GM04504 (cell line): ENCODE measurements around the gene TMEM184B.
"Not testable (repeated sequence)": the region's sequence is repeated elsewhere in the genome, so short reads cannot be mapped to it uniquely, and the experiment has no call there.

ENCODE experiments used
- DNase-seq: peaks from one replicate; pipeline ENCODE4 v3.0.0-alpha.2; 2012; ENCODE audit warnings: low read depth

TMEM184B gene

DNA sequence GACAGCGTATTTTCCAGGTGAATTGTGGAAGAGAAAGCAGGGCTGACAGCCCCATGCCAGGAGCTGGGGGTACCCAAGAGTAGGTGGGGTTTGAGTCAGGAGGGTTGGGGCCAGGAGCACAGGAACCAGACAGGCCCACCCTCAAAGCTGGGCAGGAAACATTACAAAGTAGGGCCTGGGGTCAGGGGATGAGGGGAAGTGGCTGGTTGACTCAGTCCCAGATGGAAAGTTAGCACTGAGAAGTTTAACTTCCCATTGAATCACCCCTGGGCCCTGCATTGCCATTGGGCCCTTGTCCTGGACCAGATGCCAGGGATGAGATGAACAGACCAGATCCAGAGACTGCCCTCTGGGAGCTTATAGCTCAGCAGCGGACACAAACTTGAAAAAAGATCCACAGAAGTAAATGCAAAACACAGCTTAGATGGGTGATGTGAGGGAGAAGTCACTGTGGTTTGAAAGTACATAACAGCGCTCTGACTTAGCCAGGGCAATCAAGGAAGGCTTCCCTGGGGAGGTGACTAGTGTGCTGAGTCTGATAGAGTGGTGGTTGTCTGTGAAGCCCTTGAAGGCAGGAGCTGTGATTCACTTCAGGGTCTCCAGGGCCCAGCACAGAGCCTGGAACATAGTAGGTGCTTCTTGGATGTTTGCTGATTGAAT lies 68.8 kb downstream of the TMEM184B start:
- no peak for DNase-seq

DNA sequence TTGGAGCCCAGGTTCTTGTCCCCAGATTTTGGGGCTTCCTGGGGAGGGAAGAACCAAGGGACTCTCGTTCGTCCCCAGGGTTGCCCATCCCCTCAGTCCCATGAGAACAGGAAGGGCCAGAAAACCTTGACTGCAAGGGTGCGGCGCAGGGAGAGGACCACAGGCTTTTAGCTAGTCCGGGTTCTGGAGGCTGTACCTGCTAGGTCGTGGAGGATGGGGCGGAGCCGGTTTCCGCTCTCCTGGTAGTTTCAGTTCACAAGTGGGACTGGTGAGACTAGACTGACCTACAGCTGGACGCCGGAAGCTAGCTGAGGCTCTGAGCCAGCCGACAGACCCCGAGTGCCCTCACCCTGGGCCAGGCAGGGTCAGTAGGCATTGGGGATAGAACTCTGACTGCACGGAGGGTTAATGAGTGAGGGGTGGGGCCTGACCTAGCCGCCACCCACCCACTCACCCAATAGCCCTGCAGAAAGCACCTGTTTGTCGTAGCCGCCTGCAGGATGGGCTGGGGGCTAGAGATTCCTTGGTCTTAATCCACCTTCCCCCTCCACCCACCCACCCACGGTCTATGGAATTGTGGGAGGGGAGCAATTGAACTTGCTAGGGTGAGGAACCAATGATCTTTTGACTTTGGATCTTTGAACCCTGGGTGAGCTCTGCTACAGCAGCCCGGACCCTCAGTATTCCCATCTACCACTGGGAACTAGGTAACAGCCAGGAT lies 69.6 kb downstream of the TMEM184B start:
- DNase-seq, result no peak

DNA sequence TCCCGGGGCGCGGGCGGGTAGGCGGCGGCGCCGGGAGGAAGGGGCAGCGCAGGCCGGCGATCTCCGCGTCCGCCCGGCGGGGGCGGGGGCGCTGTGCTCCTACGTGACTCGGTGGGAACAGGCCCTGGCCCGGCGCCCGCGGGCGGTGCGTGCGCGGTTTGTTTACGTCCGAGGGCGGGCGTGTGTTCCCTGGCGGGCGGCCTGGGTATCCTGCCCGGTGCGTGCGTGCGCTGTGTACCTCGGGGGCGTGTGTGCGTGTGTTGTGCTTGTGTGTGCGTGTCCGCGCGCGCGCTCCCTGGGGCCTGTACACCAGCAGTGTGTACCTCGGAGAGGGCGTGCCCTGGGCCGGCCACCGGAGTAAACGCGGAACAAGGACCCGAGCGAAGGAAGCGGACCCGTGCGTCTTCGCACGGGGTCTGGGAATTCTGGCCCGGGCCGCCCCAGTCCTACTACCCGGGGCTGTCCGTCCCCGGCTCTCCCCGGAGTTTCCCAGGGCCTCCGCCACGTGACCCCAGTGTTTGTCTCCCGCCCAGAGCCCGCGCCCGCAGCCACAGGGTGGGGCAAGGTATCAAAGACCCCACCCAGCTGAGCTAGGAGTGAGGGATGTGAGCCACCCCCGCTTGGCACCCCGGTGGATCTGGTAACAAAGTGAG lies 70.2 kb downstream of the TMEM184B start:
- peak; percentile 66 for DNase-seq

DNA sequence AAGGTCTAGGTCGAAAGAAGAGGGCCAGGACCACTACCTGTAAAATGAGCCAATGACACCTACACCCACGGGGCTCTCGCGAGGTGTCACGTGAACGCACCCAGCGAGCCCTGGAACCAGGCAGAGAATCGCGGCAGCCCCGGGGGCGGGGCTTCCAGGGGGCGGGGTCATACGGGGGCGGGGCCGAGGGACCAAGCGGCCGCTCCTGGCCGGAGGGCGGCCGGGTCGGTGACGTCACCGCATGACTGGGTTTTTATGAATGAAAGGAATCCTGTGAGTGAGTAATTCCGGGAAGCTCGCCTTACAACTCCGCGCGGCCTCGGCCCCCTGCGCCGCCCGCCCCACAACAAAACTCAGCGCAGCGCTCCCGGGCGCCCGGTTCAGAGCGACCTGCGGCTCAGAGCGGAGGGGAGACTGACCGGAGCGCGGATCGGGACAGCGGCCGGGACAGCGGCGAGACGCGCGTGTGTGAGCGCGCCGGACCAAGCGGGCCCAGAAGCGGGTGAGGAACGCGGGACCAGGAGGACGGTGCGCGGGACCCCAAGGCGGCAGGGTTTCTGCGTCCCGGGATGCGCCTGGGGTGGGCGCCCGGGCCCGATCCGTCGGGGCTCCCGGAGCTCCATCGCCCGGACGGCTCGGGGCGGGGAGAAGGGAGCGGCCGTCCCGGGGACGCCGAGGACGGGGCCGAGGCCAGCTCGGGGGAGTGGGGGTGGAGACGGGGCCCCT lies 70.9 kb downstream of the TMEM184B start, which contains the start of gene MAFF:
Gene MAFF, plus strand, starts transcription at position 284 of the 726 bp plus-strand sequence. CDS start 11,860 bp downstream, outside the sequence.
- peak; percentile 95 for DNase-seq

DNA sequence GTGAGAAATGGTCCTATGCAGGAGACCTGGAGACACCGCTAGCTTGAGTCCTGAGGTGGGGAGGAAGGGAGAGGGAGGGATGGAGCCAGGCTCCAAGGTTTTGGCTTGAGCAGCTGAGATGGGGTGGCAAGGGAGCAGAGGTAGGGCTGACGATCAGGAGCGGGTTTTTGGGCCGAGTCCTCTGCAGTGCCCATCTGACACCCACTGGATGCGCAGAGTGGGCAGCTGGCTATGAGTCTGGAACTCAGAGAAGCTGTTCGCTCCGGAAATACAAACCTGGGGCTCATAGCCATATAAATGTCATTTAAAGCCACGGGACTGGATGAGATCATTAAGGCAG lies 71.5 kb downstream of the TMEM184B start:
- DNase-seq, result no peak

DNA sequence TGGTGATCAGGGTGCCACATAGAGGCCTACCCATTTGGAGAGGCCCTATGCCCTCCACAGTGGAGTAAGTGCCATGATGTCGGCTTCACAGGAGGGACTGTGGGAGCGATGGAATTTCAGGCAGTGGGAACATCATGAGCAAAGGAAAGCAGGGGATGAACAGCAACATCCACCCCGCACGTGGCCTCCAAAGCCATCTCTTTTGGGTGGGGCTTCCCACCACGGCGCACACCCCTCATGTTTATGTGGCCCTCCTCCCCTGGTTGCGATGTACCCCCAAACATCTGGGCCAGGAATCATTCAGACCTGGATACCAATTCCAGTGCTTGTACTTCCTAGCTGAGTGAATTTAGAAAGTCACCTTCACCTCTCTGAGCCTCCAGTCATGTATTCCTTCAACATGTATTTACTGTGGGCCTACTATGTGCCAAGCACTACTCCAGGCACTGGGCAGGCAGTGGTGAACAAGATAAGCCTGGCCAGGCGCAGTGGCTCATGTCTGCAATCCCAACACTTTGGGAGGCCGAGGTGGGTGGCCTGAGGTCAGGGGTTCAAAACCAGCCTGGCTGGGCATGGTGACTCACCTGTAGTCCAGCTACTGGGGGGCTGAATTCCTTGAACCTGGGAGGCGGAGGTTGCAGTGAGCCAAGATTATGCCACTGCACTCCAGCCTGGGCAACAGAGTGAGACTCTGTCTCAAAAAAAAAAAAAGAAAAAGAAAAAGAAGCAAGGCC lies 72.8 kb downstream of the TMEM184B start:
- DNase-seq, result no peak

DNA sequence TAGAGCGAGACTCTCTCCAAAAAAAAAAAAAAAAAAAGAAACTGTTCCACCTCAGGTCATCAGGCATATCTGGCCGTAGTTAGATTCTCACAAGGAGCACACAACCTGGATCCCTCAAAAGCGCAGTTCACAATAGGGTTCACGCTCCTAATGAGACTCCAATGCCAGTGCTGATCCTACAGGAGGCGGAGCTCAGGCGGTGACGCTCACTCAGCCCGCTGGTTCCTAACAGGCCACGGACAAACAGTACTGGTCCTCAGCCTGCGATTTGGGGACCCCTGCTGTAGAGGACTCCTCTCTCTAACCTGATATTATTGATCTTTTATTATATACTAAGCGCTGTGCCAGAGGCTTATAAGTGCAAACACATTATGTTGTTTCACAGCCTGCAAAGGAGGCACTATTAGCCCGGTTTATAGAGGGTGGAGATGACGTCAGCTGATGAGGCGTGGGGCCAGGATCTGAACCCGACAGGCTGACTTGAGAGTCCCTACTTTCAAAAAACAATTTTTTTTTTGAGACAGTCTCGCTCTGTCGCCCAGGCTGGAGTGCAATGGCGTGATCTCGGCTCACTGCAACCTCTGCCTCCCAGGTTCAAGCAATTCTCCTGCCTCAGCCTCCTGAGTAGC lies 75.9 kb downstream of the TMEM184B start:
- no peak for DNase-seq

DNA sequence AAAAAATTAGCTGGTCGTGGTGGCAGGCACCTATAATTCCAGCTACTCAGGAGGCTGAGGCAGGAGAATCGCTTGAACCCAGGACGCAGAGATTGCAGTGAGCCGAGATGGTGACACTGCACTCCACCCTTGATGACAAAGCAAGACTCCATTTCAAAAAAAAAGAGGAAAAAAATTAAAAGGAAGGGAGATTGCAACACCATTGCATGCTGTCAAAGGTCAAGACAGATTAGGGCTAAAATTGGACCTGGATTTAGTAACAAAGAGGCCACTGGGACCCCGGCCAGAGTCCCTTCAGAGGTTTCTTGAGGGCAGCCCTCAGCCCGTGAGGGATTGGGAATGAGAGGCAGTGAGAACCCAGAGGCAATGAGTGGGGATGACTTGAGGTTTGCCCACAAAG lies 79.2 kb downstream of the TMEM184B start:
- DNase-seq, result no peak

DNA sequence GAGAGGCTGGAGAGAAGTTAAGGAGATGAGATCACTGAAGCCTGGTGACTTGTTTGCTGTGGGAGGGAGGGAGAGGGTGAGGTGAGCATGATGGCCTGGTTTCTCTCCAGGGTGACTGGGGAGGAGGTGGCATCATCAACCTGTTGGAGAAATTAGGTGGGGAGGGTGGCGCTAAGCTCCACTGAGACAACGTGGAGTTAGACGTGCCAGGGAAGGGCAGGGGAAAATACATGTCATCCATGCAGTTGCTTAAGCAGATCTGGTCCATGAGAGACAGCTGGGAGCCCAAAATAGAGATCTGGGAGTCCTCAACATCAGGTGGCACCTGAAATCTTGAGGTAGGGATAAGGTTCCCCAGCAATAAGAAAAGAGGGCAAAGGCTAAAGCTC lies 80.3 kb downstream of the TMEM184B start:
- DNase-seq, result no peak

DNA sequence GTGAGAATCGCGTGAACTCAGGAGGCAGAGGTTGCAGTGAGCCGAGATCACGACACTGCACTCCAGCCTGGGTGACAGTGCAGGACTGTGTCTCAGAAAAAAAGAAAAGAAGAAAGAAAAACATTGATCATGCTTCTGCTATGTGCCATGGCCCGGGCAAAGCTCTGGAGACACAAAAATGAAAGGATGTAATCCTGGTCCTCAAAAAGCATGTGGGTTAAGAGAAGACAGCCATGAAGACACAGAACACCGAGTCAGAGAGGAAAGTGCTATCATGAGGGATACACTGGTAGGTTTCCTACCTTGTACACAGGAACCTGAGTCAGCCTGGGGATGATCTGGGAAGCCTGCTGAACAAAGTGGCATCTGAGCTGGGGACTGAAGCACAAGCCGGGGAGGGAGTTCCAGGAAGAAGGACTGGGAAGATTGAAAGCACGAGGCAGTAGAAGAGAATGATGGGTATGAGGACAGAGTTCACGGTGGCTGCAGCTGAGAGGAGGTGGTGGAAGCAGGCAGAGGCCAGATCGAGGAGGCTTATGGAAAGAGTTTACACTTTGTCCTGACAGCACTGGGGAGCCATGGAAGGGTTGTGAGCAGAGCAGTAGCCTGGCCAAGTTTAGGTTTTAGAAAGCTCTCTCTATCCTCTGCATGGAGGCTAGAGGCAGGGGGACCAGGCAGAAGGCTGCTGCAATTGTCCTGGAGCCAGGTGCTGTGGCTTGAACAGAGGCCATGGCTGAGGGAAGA lies 80.9 kb downstream of the TMEM184B start:
- no peak for DNase-seq

DNA sequence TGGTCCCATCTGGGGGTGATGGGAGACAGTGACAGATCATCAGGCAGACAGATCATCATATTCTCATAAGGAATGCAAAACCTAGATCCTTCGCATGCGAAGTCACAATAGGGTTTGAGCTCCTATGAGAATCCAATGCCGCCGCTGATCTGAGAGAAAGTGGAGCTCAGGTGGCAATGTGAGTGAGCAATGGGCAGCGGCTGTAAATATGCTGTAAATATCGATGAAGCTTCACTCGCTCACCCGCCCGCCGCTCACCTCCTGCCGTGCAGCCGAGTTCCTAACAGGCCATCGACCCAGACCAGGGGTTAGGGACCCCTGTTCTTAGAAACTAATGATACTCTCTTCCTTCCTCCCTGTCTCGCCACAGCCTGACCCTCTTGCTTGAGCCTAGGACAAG lies 81.8 kb downstream of the TMEM184B start:
- DNase-seq, result no peak

DNA sequence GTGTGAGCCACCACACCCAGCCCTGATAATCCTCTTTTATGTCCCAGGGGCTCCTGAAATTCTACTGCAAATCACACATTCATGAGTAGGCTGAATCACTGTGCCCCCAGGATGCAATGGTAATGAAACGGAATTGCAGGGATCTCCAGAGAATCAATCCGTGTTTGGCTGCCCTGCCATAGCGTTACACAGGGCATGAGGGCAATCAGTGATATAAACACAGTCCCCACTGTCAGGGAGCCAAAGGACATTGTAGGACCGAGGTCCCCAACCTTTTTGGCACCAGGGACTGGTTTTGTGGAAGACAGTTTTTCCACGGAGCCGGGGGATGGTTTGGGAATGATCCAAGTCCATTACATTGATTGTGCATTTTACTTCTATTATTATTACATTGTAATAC lies 82.2 kb downstream of the TMEM184B start:
- DNase-seq, result no peak

DNA sequence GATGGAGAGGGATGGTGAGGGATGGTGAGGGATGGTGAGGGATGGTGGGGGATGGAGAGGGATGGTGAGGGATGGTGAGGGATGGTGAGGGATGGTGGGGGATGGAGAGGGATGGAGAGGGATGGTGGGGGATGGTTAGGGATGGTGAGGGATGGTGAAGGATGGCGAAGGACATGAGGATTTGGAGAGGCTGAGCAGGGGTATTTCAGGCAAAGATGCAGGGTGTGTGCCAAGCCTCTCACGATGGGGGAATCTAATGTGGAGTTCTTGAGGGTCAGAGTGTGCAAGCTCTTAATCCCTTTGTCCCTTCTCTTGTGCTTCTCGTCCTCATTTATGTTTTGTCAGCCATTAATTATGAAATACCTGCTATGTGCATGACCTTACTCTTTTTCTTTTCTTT lies 83.7 kb downstream of the TMEM184B start:
- no peak for DNase-seq

DNA sequence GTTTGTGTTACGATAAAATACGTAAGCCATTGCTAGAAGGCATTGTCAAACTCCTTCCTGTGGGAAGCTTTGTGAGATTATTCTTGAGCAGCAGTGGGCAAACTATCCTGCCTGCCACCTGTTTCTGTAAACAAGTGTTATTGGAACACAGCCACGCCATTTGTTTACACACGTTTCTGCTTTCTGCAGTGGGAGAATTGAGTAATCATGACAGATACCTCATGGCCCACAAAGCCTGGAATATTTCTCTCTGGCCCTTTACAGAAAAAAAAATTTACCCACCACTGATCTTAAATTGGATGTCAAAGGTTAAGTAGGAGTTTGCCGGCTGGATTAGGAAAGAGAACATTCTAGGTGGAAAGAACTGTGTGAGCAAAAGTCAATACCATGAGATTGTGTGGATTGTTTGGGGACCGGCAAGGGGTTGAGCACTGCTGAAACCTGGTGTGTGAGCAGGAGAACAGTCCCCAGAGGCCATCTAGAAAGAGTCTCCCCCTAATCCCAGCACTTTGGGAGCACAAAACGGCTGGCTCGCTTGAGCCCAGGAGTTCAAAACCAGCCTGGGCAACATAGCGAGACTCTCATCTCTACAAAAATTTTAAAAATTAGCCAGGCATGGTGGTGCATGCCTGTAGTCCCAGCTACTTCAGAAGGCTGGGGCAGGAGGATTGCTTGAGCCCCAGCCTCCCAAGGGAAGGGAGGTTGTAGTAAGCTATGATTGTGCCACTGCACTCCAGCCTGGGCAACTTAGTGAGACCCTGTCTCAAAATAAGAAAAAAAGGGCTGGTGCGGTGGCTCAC lies 85.2 kb downstream of the TMEM184B start:
- no peak for DNase-seq

DNA sequence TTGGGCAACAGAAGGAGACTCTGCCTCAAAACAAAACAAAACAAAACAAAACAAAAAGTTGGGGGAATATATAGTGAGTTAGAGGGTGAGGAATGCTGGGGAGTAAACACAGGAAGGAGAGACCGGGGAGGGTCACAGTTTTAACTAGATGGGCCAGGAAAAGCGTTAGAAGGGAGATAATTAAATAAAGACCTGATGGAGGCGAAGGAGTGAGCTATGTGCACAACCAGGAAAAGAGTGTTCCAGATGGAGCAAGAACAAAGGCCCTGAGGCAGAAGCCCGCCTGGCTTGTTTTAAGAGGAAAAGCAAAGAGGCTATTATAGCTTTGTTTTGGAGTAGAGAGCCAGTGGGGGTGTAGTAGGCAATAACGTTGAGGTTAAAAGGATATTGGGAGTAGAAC lies 86.4 kb downstream of the TMEM184B start:
- DNase-seq, result no peak

DNA sequence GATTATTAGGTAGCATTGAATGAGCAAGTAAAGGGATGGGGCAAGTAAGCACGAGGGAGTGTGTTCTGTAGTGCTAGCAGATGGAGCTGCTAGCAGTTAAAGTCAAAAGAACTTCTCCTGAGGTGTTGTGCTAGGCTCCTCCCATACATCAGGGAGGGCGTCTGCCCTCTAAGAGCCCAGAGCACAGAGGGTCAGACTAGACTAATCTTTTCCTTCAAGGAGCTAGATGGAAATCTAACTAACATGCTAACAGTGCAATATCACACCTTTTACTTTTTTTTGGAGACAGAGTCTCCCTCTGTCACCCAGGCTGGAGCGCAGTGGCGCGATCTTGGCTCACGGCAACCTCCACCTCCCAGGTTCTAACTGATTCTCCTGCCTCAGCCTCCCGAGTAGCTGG lies 88.0 kb downstream of the TMEM184B start:
- no peak for DNase-seq

DNA sequence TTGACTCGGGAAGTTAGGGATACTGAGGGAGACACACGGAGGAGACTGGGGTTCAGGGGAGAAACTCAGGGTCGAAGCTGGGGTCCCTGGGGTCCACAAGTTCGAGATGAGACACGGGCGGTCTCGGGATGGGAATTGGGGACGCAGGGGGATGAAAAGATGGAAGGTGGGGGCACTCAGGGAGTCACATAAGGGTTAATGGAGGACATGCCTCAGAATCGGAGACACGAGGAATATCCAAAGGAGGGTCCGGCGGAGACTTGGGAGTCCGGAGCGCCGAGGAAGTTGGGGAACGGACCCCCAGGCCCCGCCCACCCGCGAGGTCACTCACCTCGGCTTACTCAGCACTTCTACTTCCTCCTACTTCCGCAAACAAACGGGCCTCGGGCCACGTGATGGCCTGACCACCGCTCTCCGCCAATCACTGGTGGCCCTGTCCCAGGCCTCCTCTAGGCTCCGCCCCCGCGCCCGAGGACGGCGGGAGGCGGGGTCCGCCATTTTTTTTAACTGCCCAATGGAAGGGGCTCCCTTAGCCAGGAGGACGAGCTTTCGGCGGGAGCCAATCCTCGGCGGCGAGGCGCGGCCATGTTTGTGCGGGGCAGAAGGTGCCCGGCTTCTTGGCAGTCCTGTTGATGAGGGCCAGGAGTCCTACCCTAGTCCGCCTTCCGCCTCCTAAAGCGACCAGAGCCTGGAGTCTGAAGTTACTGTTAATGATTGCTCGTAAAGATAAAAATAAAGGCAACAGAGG lies 91.2 kb downstream of the TMEM184B start, which contains the start of gene PLA2G6:
Gene PLA2G6, minus strand, starts transcription at position 378 of the 748 bp plus-strand sequence. CDS start 12,404 bp downstream, outside the sequence.
- peak; percentile 98 for DNase-seq

DNA sequence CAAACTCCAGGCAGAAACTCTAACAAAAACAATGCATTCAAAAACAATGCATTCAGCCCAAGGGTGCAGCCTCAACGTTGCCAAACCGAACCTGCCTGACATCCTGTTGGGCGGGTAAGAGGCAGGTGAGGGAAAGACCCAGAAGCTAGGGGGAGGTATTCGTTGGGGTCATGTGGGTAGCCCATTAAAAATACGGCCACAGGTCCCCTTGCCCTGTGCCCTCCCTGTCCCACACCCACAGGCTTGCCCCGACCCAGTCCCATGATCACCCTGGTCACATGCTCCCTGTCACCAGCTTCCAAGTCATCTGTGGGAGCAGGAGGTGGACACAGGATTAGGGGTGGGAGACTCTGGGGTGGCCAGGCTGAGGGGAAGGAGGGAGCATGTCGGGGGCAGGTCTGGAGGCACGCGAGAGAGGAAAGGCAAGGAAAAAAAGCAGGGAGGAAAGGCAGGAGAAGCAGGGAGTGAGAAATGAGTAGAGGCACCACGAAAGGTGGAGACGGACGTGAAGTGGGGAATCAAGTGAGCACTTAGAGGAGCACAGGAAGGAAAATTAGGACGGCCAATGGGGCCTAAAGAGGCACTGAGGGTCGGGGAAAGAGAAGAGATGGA lies 91.9 kb downstream of the TMEM184B start:
- no peak for DNase-seq

DNA sequence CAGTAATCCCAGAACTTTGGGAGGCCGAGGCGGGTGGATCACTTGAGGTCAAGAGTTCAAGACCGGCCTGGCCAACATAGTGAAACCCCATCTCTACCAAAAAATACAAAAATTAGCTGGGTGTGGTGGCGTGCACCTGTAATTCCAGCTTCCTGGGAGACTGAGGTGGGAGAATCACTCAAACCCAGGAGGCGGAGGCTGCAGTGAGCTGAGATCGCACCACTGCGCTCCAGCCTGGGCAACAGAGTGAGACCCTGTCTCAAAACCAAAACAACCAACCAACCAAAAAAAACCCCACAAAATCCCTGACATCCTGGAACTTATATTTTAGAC lies 94.2 kb downstream of the TMEM184B start:
- not testable (repeated sequence) for DNase-seq
